ENCODE measurements around the gene CRTC3. TPM values are rescaled to one million over a fixed set of nuclear protein-coding genes. Genes with fewer than 3 reads are reported as not detected.

The CRTC3 gene
- total RNA-seq, 1 donor from 2014 or later: 21.4 TPM

DNA sequence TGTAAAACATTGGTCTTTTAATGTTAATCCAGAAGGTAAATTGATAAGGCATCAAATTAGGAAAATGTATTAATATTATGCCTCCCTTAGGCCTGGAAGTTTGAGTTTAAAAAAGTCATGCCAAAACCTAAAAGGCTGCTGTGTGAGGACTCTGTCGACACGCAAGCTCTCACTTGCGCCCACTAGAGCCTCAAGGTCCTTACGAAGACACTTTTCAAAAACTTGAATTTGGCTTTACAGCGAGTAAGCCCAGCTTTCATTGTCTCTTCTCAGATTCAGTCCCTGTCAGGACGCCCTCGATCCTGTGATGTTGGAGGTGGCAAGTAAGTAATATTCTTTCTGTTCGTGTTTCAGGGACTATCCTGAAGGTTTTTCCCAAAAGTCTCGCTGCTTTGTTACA lies 89.7 kb downstream of the CRTC3 start:
- Mint-ChIP-seq H3K36me3 (ENCODE audit: low read depth, unreplicated experiment) (peaks cover 18% of the 10 kb centered on the region), H3K27me3 (ENCODE audit: low read depth, unreplicated experiment) (no peaks in the 10 kb centered on the region), H3K27ac (ENCODE audit: unreplicated experiment) (no peak overlapping the region), H3K4me3 (ENCODE audit: unreplicated experiment) (no peak overlapping the region), H3K9me3 (ENCODE audit: unreplicated experiment) (no peaks in the 10 kb centered on the region), H3K4me1 (ENCODE audit: low read depth, unreplicated experiment) (peaks cover 3% of the 10 kb centered on the region)
- no peaks in the 10 kb centered on the region for H3K79me2 ChIP-seq (ENCODE audit: insufficient read depth, low read length)
- H3K36me3 ChIP-seq (ENCODE audit: insufficient read depth, low read length): peaks cover 10% of the 10 kb centered on the region
- H3K4me1 ChIP-seq (ENCODE audit: insufficient read depth, low read length): no peaks in the 10 kb centered on the region
- no peaks in the 10 kb centered on the region for H4K20me1 ChIP-seq (ENCODE audit: insufficient read depth, low read length)
- H3K27me3 ChIP-seq (ENCODE audit: insufficient read depth, low read length): no peaks in the 10 kb centered on the region
- TF ChIP-seq EZH2 (IDR thresholded peaks at IDR 0.05; ENCODE audit: insufficient read depth, low read length): no peak
- TF ChIP-seq, protein P1, sequence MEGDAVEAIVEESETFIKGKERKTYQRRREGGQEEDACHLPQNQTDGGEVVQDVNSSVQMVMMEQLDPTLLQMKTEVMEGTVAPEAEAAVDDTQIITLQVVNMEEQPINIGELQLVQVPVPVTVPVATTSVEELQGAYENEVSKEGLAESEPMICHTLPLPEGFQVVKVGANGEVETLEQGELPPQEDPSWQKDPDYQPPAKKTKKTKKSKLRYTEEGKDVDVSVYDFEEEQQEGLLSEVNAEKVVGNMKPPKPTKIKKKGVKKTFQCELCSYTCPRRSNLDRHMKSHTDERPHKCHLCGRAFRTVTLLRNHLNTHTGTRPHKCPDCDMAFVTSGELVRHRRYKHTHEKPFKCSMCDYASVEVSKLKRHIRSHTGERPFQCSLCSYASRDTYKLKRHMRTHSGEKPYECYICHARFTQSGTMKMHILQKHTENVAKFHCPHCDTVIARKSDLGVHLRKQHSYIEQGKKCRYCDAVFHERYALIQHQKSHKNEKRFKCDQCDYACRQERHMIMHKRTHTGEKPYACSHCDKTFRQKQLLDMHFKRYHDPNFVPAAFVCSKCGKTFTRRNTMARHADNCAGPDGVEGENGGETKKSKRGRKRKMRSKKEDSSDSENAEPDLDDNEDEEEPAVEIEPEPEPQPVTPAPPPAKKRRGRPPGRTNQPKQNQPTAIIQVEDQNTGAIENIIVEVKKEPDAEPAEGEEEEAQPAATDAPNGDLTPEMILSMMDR (IDR thresholded peaks at IDR 0.05; ENCODE audit: insufficient read depth, low read depth, low read length): no peak
- H3K9me3 ChIP-seq (ENCODE audit: insufficient read depth, low read depth, low read length): no peaks in the 10 kb centered on the region
- H3K4me2 ChIP-seq (ENCODE audit: low read length): no peak overlapping the region
- H3K9ac ChIP-seq (ENCODE audit: low read length): no peak overlapping the region
- H3K4me3 ChIP-seq (ENCODE audit: insufficient read depth, low read depth, low read length): no peak overlapping the region
- H3K27ac ChIP-seq (ENCODE audit: low read depth, low read length): no peak overlapping the region
- FAIRE-seq (no peak), DNase-seq (ENCODE audit: low read depth) (no peak)
- no peak overlapping the region for H2AFZ ChIP-seq (ENCODE audit: low read depth, low read length)

DNA sequence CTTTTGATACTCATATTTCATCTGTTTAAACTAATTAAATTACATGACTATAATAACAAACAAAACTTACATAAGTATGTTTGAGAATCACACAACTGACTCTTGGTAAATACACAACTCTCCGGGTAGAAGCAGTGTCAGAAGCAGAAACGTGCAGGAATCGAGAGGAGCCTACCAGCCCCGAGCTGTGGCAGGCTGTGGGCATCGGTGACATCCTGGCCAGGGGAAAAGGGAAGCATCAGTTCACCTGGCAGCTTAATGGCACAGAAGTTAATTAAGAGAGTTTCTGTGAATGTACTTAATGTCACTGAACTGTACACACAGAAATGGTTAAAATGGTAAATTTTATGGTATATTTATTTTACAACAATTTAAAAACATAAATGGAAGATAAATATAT lies 90.2 kb downstream of the CRTC3 start:
- no peak overlapping the region for H3K9ac ChIP-seq (ENCODE audit: low read length)
- H3K27ac ChIP-seq (ENCODE audit: low read depth, low read length): no peak overlapping the region
- Mint-ChIP-seq H3K4me1 (ENCODE audit: low read depth, unreplicated experiment) (peaks cover 3% of the 10 kb centered on the region), H3K27me3 (ENCODE audit: low read depth, unreplicated experiment) (no peaks in the 10 kb centered on the region), H3K4me3 (ENCODE audit: unreplicated experiment) (no peak overlapping the region), H3K27ac (ENCODE audit: unreplicated experiment) (no peak overlapping the region), H3K36me3 (ENCODE audit: low read depth, unreplicated experiment) (peaks cover 18% of the 10 kb centered on the region), H3K9me3 (ENCODE audit: unreplicated experiment) (no peaks in the 10 kb centered on the region)
- H3K9me3 ChIP-seq (ENCODE audit: insufficient read depth, low read depth, low read length): no peaks in the 10 kb centered on the region
- TF ChIP-seq, protein P1 (IDR thresholded peaks at IDR 0.05; ENCODE audit: insufficient read depth, low read depth, low read length): no peak
- no peak for TF ChIP-seq EZH2 (IDR thresholded peaks at IDR 0.05; ENCODE audit: insufficient read depth, low read length)
- H2AFZ ChIP-seq (ENCODE audit: low read depth, low read length): no peak overlapping the region
- DNase-seq (ENCODE audit: low read depth): no peak
- H3K36me3 ChIP-seq (ENCODE audit: insufficient read depth, low read length): peaks cover 10% of the 10 kb centered on the region
- no peaks in the 10 kb centered on the region for H3K4me1 ChIP-seq (ENCODE audit: insufficient read depth, low read length)
- no peaks in the 10 kb centered on the region for H4K20me1 ChIP-seq (ENCODE audit: insufficient read depth, low read length)
- no peak for FAIRE-seq
- no peaks in the 10 kb centered on the region for H3K79me2 ChIP-seq (ENCODE audit: insufficient read depth, low read length)
- H3K4me3 ChIP-seq (ENCODE audit: insufficient read depth, low read depth, low read length): no peak overlapping the region
- H3K4me2 ChIP-seq (ENCODE audit: low read length): no peak overlapping the region
- no peaks in the 10 kb centered on the region for H3K27me3 ChIP-seq (ENCODE audit: insufficient read depth, low read length)

- Histone ChIP-seq H3K79me2 (ENCODE audit: insufficient read depth, low read length) (no peaks in the 10 kb centered on the region), H3K9me3 (ENCODE audit: insufficient read depth, low read depth, low read length) (no peaks in the 10 kb centered on the region), H3K4me3 (ENCODE audit: insufficient read depth, low read depth, low read length) (no peak overlapping the region), H2AFZ (ENCODE audit: low read depth, low read length) (no peak overlapping the region), H3K36me3 (ENCODE audit: insufficient read depth, low read length) (peaks cover 6% of the 10 kb centered on the region), H3K4me2 (ENCODE audit: low read length) (no peak overlapping the region), H3K27ac (ENCODE audit: low read depth, low read length) (no peak overlapping the region), H3K9ac (ENCODE audit: low read length) (no peak overlapping the region), H3K4me1 (ENCODE audit: insufficient read depth, low read length) (no peaks in the 10 kb centered on the region), H3K27me3 (ENCODE audit: insufficient read depth, low read length) (no peaks in the 10 kb centered on the region), H4K20me1 (ENCODE audit: insufficient read depth, low read length) (no peaks in the 10 kb centered on the region)
- no peaks in the 10 kb centered on the region for H3K9me3 Mint-ChIP-seq (ENCODE audit: unreplicated experiment)
- peaks cover 3% of the 10 kb centered on the region for H3K4me1 Mint-ChIP-seq (ENCODE audit: low read depth, unreplicated experiment)
- H3K27ac Mint-ChIP-seq (ENCODE audit: unreplicated experiment): no peak overlapping the region
- no peaks in the 10 kb centered on the region for H3K27me3 Mint-ChIP-seq (ENCODE audit: low read depth, unreplicated experiment)
- FAIRE-seq (no peak), DNase-seq (ENCODE audit: low read depth) (no peak)
- TF ChIP-seq, protein P1 (IDR thresholded peaks at IDR 0.05; ENCODE audit: insufficient read depth, low read depth, low read length): no peak
- no peak for TF ChIP-seq EZH2 (IDR thresholded peaks at IDR 0.05; ENCODE audit: insufficient read depth, low read length)
- no peak overlapping the region for H3K4me3 Mint-ChIP-seq (ENCODE audit: unreplicated experiment)
- peaks cover 16% of the 10 kb centered on the region for H3K36me3 Mint-ChIP-seq (ENCODE audit: low read depth, unreplicated experiment)
Observed at GRCh38 chr15:90620379-90621067, 90.8 kb downstream of the CRTC3 start.
